Glutamatergic neuron (in vitro differentiated cells): Measurements from ENCODE around the gene AMMECR1. TPM values are rescaled to one million over a fixed set of nuclear protein-coding genes. Genes with fewer than 3 reads are reported as not detected.

Source experiments
- DNase-seq: peaks from one replicate; pipeline ENCODE4 v3.0.0; 2022
- H3K27ac Mint-ChIP-seq: one replicate; pipeline ENCODE4 v1.8.0; 2020; ENCODE audit warnings: mild to moderate bottlenecking, mixed read lengths, inconsistent platforms; ENCODE audit not compliant: unreplicated experiment
- H3K27me3 Mint-ChIP-seq: one replicate; pipeline ENCODE4 v1.8.0; 2020; ENCODE audit warnings: mild to moderate bottlenecking, moderate library complexity, mixed read lengths, inconsistent platforms; ENCODE audit not compliant: unreplicated experiment
- H3K36me3 Mint-ChIP-seq: one replicate; pipeline ENCODE4 v1.8.0; 2020; ENCODE audit warnings: mild to moderate bottlenecking, mixed read lengths, inconsistent platforms; ENCODE audit not compliant: unreplicated experiment
- H3K4me1 Mint-ChIP-seq: one replicate; pipeline ENCODE4 v1.8.0; 2020; ENCODE audit warnings: mild to moderate bottlenecking, low read depth, mixed read lengths, inconsistent platforms; ENCODE audit not compliant: unreplicated experiment
- H3K4me3 Mint-ChIP-seq: one replicate; pipeline ENCODE4 v1.8.0; 2020; ENCODE audit warnings: mild to moderate bottlenecking, mixed read lengths, inconsistent platforms; ENCODE audit not compliant: unreplicated experiment
- H3K9me3 Mint-ChIP-seq: one replicate; pipeline ENCODE4 v1.8.0; 2020; ENCODE audit warnings: mild to moderate bottlenecking, moderate library complexity, mixed read lengths, inconsistent platforms; ENCODE audit not compliant: unreplicated experiment
- total RNA-seq: library from RNA; stranded (reverse); fragmentation: NEBNext Ultra II Directional; extraction: Animal tissue kit (Norgen Biotek cat#: 25700); gene quantifications from one replicate; pipeline ENCODE4 v1.2.1, GENCODE V29; 2021; ENCODE audit not compliant: unreplicated experiment
- TF ChIP-seq, protein P1 (sequence below): fragments of 200-600 bp; sonication (generic); IDR thresholded peaks from one replicate; pipeline ENCODE4 v1.5.0; 2021; ENCODE audit not compliant: partially characterized antibody, unreplicated experiment

AMMECR1 gene
- total RNA-seq, 1 donor from 2014 or later: 2.3 TPM

DNA sequence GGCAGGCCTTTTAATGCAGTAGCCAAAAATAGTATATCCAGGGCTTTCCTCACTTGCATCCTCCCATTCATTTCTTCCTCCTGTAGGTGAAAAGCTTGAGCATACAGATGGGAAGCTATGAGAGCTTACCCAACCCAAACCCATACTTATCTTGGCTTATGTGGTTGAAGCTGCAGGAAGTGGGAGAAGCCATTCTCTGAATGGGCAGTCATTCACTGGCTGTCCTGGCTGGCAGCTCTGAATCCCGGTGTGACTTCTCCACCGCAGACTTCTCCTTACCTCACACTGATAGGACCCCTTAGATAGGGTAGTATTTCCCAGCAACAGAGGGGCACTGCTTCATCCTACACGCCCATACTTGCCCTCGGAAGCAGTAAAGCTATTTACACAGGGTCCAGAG, 125.4 kb downstream of the AMMECR1 start:
- Mint-ChIP-seq H3K4me3 (no peak overlapping the region), H3K27ac (no peak overlapping the region), H3K36me3 (no peaks in the 10 kb centered on the region), H3K9me3 (no peaks in the 10 kb centered on the region), H3K4me1 (no peaks in the 10 kb centered on the region), H3K27me3 (no peaks in the 10 kb centered on the region)
- DNase-seq: no peak
- TF ChIP-seq, protein P1, sequence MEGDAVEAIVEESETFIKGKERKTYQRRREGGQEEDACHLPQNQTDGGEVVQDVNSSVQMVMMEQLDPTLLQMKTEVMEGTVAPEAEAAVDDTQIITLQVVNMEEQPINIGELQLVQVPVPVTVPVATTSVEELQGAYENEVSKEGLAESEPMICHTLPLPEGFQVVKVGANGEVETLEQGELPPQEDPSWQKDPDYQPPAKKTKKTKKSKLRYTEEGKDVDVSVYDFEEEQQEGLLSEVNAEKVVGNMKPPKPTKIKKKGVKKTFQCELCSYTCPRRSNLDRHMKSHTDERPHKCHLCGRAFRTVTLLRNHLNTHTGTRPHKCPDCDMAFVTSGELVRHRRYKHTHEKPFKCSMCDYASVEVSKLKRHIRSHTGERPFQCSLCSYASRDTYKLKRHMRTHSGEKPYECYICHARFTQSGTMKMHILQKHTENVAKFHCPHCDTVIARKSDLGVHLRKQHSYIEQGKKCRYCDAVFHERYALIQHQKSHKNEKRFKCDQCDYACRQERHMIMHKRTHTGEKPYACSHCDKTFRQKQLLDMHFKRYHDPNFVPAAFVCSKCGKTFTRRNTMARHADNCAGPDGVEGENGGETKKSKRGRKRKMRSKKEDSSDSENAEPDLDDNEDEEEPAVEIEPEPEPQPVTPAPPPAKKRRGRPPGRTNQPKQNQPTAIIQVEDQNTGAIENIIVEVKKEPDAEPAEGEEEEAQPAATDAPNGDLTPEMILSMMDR: no peak

DNA sequence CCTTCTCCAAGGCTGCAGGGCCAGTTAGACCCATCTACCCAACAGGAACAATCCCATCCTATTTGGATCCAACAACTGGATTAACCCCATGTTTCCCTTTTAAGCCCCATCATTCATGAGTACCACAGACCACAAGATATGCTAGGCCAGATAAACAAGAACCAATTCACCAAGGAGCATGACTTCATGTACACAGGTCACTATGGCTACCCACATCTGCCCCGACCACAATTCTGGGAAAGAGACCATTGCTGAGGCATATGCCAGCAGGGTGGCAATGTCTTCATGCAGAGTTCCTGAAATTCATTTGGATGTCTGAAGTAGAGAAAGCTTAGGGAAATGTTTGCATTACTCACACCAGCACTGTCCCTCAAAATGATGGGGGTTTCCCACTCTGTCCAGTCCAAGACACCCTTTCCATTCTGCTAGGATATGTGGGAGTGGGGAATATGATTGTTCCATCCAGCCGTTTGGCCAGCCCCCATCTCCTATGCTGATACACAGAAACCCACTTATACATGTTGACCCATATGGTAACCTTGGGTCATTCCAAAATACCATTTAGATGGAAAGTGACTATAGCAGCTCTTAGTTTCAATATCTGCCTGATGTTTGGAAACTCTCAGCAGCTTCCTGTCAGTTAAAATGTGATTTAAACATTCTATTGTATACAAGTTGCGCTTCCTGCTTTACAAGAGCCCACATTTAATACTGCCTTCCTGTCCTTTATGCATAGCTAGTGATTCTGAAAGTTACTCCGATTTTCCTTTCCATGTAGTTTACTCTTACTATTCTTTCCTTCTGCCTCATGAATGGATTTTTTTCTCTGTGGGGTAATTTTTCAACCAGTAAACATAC, 129.0 kb downstream of the AMMECR1 start:
- H3K4me1 Mint-ChIP-seq: no peaks in the 10 kb centered on the region
- no peak for DNase-seq
- H3K27me3 Mint-ChIP-seq: no peaks in the 10 kb centered on the region
- no peaks in the 10 kb centered on the region for H3K36me3 Mint-ChIP-seq
- peaks cover 8% of the 10 kb centered on the region for H3K9me3 Mint-ChIP-seq
- H3K27ac Mint-ChIP-seq: no peak overlapping the region
- H3K4me3 Mint-ChIP-seq: no peak overlapping the region
- TF ChIP-seq, protein P1: no peak

DNA sequence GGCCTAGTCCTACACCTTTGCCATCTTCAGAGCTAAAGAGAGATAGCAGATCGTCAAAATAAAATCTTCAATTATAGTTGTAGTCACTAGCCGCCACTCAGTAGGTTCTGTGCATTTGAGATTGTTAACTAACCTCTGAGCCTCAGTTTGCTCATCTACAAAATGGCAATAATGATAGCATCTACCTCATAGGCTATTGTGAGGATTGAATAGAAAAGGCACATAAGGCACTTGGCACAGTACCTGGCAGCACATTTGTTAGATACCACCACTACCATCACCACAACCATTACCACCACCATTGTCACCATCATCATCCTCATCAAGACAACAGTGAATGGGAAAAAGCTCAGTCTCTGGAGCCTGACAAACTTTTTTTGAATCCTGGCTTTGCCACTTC, 134.6 kb downstream of the AMMECR1 start:
- TF ChIP-seq, protein P1: no peak
- Mint-ChIP-seq H3K4me1 (peaks cover 3% of the 10 kb centered on the region), H3K27ac (no peak overlapping the region), H3K36me3 (no peaks in the 10 kb centered on the region), H3K4me3 (no peak overlapping the region), H3K9me3 (peaks cover 9% of the 10 kb centered on the region), H3K27me3 (no peaks in the 10 kb centered on the region)
- no peak for DNase-seq

DNA sequence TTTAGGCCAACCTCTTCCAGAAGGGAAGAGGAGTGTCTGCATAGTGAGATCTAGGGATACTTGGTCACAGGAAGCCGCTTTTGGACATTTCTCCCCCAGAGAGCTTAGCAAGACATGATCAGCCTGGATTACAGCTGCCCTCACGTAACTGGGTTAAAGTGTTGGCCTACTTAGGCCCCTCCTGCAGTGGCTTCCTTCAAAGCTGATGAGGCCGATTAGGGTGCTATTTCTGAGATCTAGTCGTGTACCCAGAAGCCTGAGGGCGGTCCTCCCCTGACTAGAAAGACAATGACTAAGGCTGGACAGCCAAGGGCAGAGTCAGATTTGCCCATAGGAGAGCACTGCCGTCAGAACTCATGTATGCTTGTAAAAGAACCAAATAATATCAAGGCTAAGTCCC, 135.0 kb downstream of the AMMECR1 start:
- TF ChIP-seq, protein P1: no peak
- Mint-ChIP-seq H3K4me1 (peaks cover 3% of the 10 kb centered on the region), H3K9me3 (peaks cover 9% of the 10 kb centered on the region), H3K27ac (no peak overlapping the region), H3K4me3 (no peak overlapping the region), H3K27me3 (no peaks in the 10 kb centered on the region), H3K36me3 (no peaks in the 10 kb centered on the region)
- DNase-seq: no peak

DNA sequence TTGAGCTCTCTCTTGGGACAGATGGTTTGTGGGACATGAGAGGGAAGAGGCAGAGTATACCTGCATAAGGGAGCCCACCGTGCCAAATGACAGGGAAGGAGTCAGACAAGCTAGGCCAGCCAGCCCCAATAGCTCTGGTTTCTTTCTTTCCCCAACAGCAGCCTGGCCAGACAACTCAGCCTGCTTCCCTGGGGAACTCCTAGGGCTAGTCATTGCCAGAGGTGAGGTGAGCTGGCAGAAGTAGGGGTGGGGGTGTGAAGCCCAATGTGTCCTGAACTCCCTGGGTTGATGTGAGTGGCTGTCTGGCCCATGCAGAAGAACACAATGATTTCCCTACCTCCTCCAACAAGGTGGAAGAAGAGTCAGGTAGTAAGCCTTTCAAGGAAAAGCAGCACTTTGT, 135.5 kb downstream of the AMMECR1 start:
- H3K4me3 Mint-ChIP-seq: no peak overlapping the region
- peaks cover 3% of the 10 kb centered on the region for H3K4me1 Mint-ChIP-seq
- H3K9me3 Mint-ChIP-seq: peaks cover 9% of the 10 kb centered on the region
- DNase-seq: no peak
- H3K36me3 Mint-ChIP-seq: no peaks in the 10 kb centered on the region
- H3K27me3 Mint-ChIP-seq: no peaks in the 10 kb centered on the region
- no peak overlapping the region for H3K27ac Mint-ChIP-seq
- TF ChIP-seq, protein P1: no peak
